Subcutaneous adipose tissue (tissue), 4 donors: Measurements from ENCODE around the gene FAM43B. TPM values are rescaled to one million over a fixed set of nuclear protein-coding genes. Genes with fewer than 3 reads are reported as not detected.

Experiments used
- CTCF ChIP-seq: fragments of 450-650 bp; IDR thresholded peaks from one replicate; pipeline ENCODE4 v1.5.1; 2016; ENCODE audit warnings: low read depth, mild to moderate bottlenecking, control low read depth, antibody characterized with exemption, moderate library complexity
- total RNA-seq, 4 donors: library from RNA; depleted of rRNA; stranded (reverse); fragments of >200 nt; gene quantifications; one replicate each; pipeline ENCODE4 v1.1.0, GENCODE V29; 2016

FAM43B gene
- total RNA-seq, 4 donors from 2014 or later: 0.38 TPM; not detected in 3

- no peak for TF ChIP-seq CTCF
Measured at GRCh38 chr1:20538227-20538626, 14.1 kb upstream of the FAM43B start.

GRCh38 chr1:20538760-20539551 is 13.4 kb upstream of the FAM43B start:
- no peak for TF ChIP-seq CTCF

- TF ChIP-seq CTCF: no peak
Measured at GRCh38 chr1:20540281-20540680, 12.1 kb upstream of the FAM43B start.

- no peak for TF ChIP-seq CTCF
Measured at GRCh38 chr1:20546637-20547036, 5.7 kb upstream of the FAM43B start.

GRCh38 chr1:20551161-20551560 is 1.2 kb upstream of the FAM43B start:
- TF ChIP-seq CTCF: no peak

- TF ChIP-seq CTCF: no peak
Measured at GRCh38 chr1:20552728-20553445, 514 bp downstream of the FAM43B start.

- TF ChIP-seq CTCF: no peak
Measured at GRCh38 chr1:20555025-20555757, 2.8 kb downstream of the FAM43B start.
